ENCODE data around the gene DIAPH1.

Gene DIAPH1

DNA sequence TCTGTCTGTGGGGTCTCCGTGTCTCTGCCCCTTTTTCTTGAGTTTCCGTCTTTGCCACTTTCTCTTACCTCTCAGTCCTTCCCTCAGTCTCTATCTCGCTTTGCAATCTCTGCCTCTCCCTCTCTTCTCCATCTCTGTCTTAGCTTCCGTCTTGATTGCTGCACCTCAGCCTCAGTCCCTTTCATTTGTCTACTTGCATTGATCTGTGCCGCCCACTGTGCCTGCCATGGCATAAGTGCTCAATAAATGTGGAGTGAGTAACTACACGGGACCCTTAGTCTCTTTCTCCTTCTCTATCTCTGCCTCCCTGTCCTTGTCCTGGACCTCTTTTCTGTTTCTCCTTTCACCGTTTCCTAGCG lies 123.4 kb downstream of the DIAPH1 start:
- no peak for DNase-seq

DNA sequence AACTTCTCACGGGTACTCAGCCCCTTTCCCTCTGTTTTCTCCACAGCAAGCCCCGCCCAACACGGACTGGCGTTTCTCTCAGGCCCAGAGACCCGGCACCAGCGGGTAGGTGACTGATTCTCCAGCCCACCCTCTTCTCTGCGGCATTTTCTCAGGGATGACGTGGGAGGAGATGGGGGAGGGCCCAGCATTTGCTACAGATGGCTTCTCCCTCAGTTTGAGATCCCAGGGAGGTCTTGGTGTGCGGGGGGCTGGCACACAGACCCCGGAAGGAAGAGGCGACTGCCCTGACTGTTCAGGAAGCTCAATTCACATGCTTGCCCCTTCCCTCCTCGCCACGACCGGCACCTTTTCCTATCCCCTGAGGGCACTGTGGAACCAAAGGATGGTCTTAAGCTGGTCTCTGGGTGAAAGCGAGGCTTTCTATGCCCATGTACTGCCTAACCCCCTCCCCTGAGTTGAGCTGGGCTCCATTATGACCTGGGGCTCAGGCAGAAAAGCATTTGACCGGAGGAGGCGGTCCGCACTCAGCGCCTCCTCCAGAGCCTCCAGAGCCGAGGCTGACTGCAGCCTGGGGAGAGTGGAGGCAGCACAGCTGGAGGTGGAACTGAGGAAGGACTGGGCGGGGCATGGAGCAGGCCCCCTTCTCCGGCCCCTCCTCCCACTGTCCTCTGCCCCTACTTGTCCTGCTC lies 123.9 kb downstream of the DIAPH1 start:
- no peak for DNase-seq

GRCh38 chr5:141493500-141494422 lies 125.0 kb downstream of the DIAPH1 start:
- DNase-seq = no peak

DNA sequence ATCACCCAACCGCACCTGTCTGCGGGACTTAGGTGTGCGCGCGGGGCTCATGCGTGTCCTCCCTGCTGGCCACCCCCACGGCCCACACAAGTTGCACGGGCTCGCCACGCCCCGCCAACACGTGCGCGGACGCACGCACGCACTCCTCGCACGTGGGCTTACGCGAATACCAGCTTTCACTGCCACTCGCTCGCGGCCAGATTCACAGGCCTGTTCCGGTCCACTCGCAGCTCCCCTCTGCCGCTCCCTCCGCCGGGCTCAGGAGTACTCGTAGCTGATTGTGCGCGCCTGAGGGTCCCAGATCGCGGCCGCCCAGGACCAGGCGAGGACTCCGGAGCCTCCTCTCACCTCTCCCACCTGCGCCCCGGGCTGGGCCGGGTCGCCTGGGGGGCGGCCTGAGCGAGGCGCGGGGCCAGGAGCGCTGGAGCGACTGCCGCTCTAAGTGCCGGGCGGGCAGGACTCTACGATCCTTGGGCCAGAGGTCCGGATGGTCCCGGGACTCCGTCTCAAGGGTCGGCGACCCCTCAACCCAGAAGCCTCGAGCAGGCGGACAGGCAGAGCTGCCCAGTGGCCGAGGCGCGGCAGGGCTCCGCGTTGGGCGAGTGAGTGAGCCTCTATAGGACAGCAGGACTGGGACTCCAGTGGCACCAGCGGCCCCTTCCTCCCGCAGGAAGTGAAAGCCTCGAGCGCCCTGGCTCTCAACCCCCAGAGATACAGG lies 126.5 kb downstream of the DIAPH1 start:
- DNase-seq = no peak

DNA sequence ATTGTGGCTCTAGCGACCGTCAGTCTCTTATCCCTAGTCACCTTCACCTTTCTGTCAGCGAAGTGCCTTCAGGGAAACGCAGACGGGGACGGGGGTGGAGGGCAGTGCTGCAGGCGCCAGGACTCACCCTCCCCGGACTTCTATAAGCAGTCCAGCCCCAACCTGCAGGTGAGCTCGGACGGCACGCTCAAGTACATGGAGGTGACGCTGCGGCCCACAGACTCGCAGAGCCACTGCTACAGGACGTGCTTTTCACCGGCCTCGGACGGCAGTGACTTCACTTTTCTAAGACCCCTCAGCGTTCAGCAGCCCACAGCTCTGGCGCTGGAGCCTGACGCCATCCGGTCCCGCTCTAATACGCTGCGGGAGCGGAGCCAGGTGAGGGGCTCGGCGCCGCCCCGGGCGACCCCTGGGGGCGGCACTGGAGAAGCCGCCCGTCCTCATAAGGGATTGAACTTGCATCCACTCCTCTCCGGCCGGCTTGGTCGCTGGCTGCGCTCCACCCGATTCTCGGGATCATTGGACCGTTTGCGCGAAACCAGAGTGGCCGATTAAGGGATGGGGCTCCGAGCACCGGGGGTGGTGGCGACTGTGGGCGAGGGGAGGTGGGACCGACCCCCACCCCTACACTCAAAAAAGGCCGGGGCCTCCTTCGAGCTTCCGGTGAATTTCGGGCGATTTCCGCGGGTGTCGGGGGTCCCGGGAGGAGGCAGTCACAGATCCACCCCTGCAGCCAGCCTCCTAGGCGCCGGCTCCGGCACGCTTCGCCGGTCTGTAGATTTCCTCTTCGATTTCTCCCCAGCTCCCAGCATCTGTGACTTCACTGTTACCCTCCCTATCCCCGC lies 127.3 kb downstream of the DIAPH1 start:
- no peak for DNase-seq

DNA sequence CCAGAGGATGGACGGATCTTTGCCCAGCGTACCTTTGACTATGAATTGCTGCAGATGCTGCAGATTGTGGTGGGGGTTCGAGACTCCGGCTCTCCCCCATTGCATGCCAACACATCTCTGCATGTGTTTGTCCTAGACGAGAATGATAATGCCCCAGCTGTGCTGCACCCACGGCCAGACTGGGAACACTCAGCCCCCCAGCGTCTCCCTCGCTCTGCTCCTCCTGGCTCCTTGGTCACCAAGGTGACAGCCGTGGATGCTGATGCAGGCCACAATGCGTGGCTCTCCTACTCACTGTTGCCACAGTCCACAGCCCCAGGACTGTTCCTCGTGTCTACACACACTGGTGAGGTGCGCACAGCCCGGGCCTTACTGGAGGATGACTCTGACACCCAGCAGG lies 128.0 kb downstream of the DIAPH1 start:
- DNase-seq = no peak

DNA sequence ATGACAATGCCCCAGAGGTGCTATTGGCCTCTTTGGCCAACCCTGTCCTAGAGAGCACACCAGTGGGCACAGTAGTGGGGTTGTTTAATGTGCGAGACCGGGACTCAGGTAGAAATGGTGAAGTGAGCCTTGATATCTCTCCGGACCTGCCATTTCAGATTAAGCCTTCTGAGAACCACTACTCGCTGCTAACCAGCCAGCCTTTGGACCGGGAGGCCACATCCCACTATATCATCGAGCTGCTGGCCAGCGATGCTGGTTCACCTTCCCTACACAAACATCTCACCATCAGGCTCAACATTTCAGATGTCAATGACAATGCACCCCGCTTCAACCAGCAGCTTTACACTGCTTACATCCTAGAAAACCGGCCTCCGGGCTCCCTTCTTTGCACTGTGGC lies 128.5 kb downstream of the DIAPH1 start:
- DNase-seq = no peak

DNA sequence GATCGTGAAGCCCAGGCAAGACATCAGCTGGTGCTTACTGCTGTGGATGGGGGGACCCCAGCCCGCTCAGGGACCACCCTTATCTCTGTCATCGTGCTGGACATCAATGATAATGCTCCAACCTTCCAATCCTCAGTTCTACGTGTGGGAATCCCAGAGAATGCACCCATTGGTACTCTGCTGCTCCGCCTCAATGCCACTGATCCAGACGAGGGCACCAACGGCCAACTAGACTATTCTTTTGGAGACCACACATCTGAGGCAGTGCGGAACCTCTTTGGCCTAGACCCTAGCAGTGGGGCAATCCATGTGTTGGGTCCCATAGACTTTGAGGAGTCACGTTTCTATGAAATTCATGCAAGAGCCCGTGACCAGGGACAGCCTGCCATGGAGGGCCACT lies 129.0 kb downstream of the DIAPH1 start:
- DNase-seq = no peak

DNA sequence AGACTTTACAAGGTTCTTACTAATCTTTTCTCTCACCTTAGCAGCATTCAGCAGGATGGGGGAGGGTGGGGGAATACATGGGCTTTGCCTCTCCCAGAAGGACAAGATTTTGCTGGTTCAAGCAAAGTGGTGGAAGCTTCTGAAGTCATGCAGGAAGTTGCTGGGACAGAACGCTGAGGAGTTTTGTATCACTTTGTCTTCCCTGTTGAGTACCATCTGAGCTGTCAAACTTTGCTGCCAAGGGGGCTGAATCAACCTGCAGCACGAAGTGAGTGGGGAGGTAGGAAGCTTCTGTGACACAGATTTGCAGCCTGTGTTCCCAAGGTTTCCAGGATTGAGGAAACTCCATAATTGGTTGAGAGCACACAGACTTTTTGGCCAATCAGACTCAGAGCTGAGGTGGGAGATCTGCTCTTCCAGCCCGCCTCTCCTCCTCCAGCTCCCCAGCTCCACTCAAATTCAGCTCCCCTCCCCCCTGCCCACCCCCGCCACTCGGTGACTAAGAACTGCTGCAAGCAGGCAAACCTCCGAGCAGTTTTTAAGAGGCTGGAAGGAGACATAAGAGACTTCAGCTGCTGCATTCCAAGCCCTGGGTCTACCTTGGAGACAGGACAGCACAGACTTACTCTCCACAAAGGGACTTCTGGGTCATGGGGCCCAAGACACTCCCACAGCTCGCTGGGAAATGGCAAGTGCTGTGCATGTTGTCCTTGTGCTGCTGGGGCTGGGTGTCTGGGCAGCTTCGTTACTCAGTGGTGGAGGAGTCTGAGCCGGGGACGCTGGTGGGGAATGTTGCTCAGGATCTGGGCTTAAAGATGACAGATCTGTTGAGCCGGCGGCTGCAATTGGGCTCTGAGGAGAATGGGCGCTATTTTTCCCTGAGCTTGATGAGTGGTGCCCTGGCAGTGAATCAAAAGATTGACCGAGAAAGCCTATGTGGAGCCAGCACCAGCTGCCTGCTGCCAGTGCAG lies 129.9 kb downstream of the DIAPH1 start, which contains the start of gene PCDHGC5:
TSS of gene PCDHGC5 (plus strand) at position 491 of the 971 bp plus-strand sequence. CDS start at position 651, 160 bp downstream.
- no peak for DNase-seq

DNA sequence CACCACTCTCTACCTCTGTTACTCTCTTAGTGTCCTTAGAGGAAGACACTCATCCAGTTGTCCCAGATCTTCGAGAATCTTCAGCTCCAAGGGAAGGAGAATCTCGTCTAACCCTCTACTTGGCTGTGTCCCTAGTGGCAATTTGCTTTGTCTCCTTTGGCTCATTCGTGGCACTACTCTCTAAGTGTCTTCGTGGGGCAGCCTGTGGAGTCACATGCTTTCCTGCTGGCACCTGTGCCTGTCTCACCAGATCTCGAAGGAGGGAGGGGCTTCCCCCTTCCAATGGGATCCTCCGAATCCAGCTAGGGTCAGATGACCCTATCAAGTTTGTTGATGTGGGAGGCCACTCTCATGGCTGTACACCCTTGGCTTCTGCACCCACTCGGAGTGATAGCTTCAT lies 131.7 kb downstream of the DIAPH1 start:
- no peak for DNase-seq

GRCh38 chr5:141486091-141486490 lies 132.7 kb downstream of the DIAPH1 start:
- no peak for DNase-seq

DNA sequence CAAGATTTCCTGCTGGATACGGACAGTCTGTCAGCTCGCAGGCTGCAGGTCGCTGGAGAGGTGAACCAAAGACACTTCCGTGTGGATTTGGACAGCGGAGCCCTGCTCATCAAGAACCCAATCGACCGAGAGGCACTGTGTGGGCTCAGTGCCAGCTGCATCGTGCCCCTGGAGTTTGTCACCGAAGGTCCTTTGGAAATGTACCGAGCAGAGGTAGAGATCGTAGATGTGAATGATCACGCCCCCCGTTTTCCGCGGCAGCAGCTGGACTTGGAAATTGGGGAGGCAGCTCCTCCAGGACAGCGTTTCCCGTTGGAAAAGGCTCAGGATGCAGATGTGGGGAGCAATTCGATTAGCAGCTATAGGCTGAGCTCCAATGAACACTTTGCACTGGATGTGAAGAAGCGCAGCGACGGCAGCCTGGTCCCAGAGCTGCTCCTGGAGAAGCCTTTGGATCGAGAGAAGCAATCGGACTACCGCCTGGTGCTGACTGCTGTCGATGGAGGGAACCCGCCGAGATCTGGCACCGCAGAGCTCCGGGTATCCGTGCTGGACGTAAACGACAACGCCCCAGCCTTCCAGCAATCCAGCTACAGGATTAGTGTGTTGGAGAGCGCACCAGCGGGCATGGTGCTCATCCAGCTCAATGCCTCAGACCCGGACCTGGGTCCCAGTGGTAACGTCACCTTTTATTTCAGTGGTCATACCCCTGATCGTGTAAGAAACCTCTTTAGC lies 133.3 kb downstream of the DIAPH1 start:
- DNase-seq = no peak

- DNase-seq = no peak
These were observed 134.0 kb downstream of the DIAPH1 start, which contains the start of gene PCDHGC4 for GRCh38 chr5:141484641-141485311. PCDHGC4 (plus strand) TSS chr5:141485030; CDS start chr5:141485174, 144 bp downstream.

GRCh38 chr5:141484310-141484640 lies 134.5 kb downstream of the DIAPH1 start:
- DNase-seq = no peak

- DNase-seq = no peak
These were observed 134.9 kb downstream of the DIAPH1 start for GRCh38 chr5:141483902-141484301.

DNA sequence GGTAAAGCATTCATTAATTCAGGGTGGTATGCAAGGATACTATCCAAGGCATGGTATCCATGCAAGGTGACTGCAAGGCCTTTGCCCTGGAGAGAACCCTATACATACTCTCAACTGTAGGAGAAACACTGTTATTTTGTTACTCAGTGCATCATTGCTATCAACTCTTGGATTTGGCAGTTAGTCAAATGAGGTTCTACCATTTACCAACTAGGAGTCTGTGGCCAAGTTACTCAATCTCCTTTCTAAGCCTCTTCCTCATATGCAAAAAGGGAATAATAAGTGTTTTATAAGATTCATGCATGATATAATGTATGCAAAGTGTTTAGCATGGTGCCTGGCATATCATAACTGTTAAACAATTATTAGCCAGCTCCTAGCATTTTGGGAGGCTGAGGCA lies 139.0 kb downstream of the DIAPH1 start:
- DNase-seq = no peak

GRCh38 chr5:141478321-141478945 lies 140.4 kb downstream of the DIAPH1 start:
- DNase-seq = no peak

- DNase-seq = no peak
These were observed 141.0 kb downstream of the DIAPH1 start for GRCh38 chr5:141477815-141478214.

- DNase-seq = no peak
These were observed 141.7 kb downstream of the DIAPH1 start for GRCh38 chr5:141477044-141477575.
